HAP-1 (cell line): ENCODE data around the gene KRTDAP.
A peak's percentile ranks its signal among the peaks of the same experiment; 100 is the strongest.
"Not testable (repeated sequence)": the region's sequence is repeated elsewhere in the genome, so short reads cannot be mapped to it uniquely, and the experiment has no call there.

Experiments
- DNase-seq, 2 experiments: peaks; one replicate each; pipeline ENCODE4 v3.0.0-alpha.2; 2016 to 2020; ENCODE audit warnings: low spot score in 2 of 2
- H3K27me3 ChIP-seq: fragments of 250-450 bp; sonication (Bioruptor Pico); 2 replicates; pipeline ENCODE4 v1.5.1; 2020; ENCODE audit warnings: low read depth, mild to moderate bottlenecking, moderate library complexity
- H3K36me3 ChIP-seq: fragments of 250-450 bp; sonication (Bioruptor Pico); replicated peaks from 2 replicates; pipeline ENCODE4 v1.5.1; 2020; ENCODE audit warnings: mild to moderate bottlenecking
- H3K4me1 ChIP-seq: fragments of 250-450 bp; sonication (Bioruptor Pico); 2 replicates; pipeline ENCODE4 v1.5.1; 2020; ENCODE audit warnings: mild to moderate bottlenecking
- H3K4me3 ChIP-seq: fragments of 250-450 bp; sonication (Bioruptor Pico); 2 replicates; pipeline ENCODE4 v1.5.1; 2020; ENCODE audit warnings: mild to moderate bottlenecking, moderate library complexity
- H3K9me3 ChIP-seq: fragments of 250-450 bp; sonication (Bioruptor Pico); 2 replicates; pipeline ENCODE4 v1.5.1; 2020; ENCODE audit warnings: mild to moderate bottlenecking, moderate library complexity
- in situ Hi-C: fragments of 300-500 bp; cut with MboI; formaldehyde crosslinking; loops from 3 replicates; pipeline ENCODE4 v1.14.3; 2020; ENCODE audit warnings: low sequenced_read_pairs, inconsistent platforms, mixed read lengths

Gene KRTDAP

GRCh38 chr19:35486268-35486708 is 4.0 kb downstream of the KRTDAP start:
- Histone ChIP-seq H3K4me3 (no peak overlapping the region), H3K36me3 (no peaks in the 10 kb centered on the region), H3K27me3 (peaks cover 20% of the 10 kb centered on the region), H3K4me1 (no peaks in the 10 kb centered on the region), H3K9me3 (no peaks in the 10 kb centered on the region)
- DNase-seq: no peak
- in situ Hi-C loops: no loop called here

- in situ Hi-C loops: no loop called here
- peaks cover 13% of the 10 kb centered on the region for H3K27me3 ChIP-seq
- no peak overlapping the region for H3K4me3 ChIP-seq
- no peaks in the 10 kb centered on the region for H3K36me3 ChIP-seq
- H3K4me1 ChIP-seq: no peaks in the 10 kb centered on the region
- H3K9me3 ChIP-seq: no peaks in the 10 kb centered on the region
- no peak for DNase-seq
Measured at GRCh38 chr19:35484252-35485036, 5.8 kb downstream of the KRTDAP start.

- DNase-seq: no peak
- H3K4me3 ChIP-seq: no peak overlapping the region
- no peaks in the 10 kb centered on the region for H3K4me1 ChIP-seq
- no peaks in the 10 kb centered on the region for H3K9me3 ChIP-seq
- peaks cover 16% of the 10 kb centered on the region for H3K27me3 ChIP-seq
- H3K36me3 ChIP-seq: no peaks in the 10 kb centered on the region
- in situ Hi-C loops: no loop called here
Measured at GRCh38 chr19:35483089-35483488, 7.2 kb downstream of the KRTDAP start.

- H3K36me3 ChIP-seq: no peaks in the 10 kb centered on the region
- in situ Hi-C loops: no loop called here
- H3K4me3 ChIP-seq: no peak overlapping the region
- no peak for DNase-seq
- 0 out of 2 replicates have a peak, but pooled peaks cover 5% of the 10 kb centered on the region for H3K27me3 ChIP-seq
- H3K9me3 ChIP-seq: no peaks in the 10 kb centered on the region
- H3K4me1 ChIP-seq: no peaks in the 10 kb centered on the region
Measured at GRCh38 chr19:35478794-35479677, 11.2 kb downstream of the KRTDAP start.

- in situ Hi-C loops: no loop called here
- peak in 1 of 2 experiments; percentile 23 for DNase-seq
- Histone ChIP-seq H3K4me3 (no peak overlapping the region), H3K27me3 (0 out of 2 replicates have a peak, but pooled peaks cover 5% of the 10 kb centered on the region), H3K36me3 (no peaks in the 10 kb centered on the region), H3K4me1 (peaks cover 5% of the 10 kb centered on the region), H3K9me3 (no peaks in the 10 kb centered on the region)
Measured at GRCh38 chr19:35476149-35476548, 14.1 kb downstream of the KRTDAP start.

- H3K36me3 ChIP-seq, H3K27me3 ChIP-seq, H3K4me3 ChIP-seq, in situ Hi-C loops, DNase-seq, H3K9me3 ChIP-seq: not testable (repeated sequence)
- peaks cover 11% of the 10 kb centered on the region for H3K4me1 ChIP-seq
Measured at GRCh38 chr19:35474594-35474993, 15.7 kb downstream of the KRTDAP start.

- no peaks in the 10 kb centered on the region for H3K36me3 ChIP-seq
- in situ Hi-C loops: no loop called here
- no peak overlapping the region for H3K4me3 ChIP-seq
- no peak for DNase-seq
- H3K4me1 ChIP-seq: peaks cover 11% of the 10 kb centered on the region
- no peaks in the 10 kb centered on the region for H3K27me3 ChIP-seq
- no peaks in the 10 kb centered on the region for H3K9me3 ChIP-seq
Measured at GRCh38 chr19:35474104-35474503, 16.2 kb downstream of the KRTDAP start.

GRCh38 chr19:35471946-35472345 is 18.3 kb downstream of the KRTDAP start:
- Histone ChIP-seq H3K9me3 (no peaks in the 10 kb centered on the region), H3K36me3 (no peaks in the 10 kb centered on the region), H3K4me1 (peaks cover 11% of the 10 kb centered on the region), H3K27me3 (peaks cover 8% of the 10 kb centered on the region; the same call in 1 of the 2 replicates), H3K4me3 (no peak overlapping the region)
- in situ Hi-C loops: no loop called here
- no peak for DNase-seq

GRCh38 chr19:35471075-35471474 is 19.2 kb downstream of the KRTDAP start:
- in situ Hi-C loops, H3K4me3 ChIP-seq, H3K36me3 ChIP-seq, H3K9me3 ChIP-seq: not testable (repeated sequence)
- peaks cover 13% of the 10 kb centered on the region; the same call in 1 of the 2 replicates for H3K27me3 ChIP-seq
- H3K4me1 ChIP-seq: peaks cover 11% of the 10 kb centered on the region
- DNase-seq: peak in 1 of 2 experiments; percentile 3

GRCh38 chr19:35470128-35470527 is 20.1 kb downstream of the KRTDAP start:
- no peaks in the 10 kb centered on the region for H3K36me3 ChIP-seq
- in situ Hi-C loops: no loop called here
- H3K4me3 ChIP-seq: no peak overlapping the region
- H3K9me3 ChIP-seq: no peaks in the 10 kb centered on the region
- H3K4me1 ChIP-seq: peaks cover 11% of the 10 kb centered on the region
- H3K27me3 ChIP-seq: peaks cover 17% of the 10 kb centered on the region; the same call in 1 of the 2 replicates
- DNase-seq: no peak

GRCh38 chr19:35468637-35469036 is 21.6 kb downstream of the KRTDAP start:
- Histone ChIP-seq H3K4me1 (peaks cover 11% of the 10 kb centered on the region), H3K27me3 (peaks cover 21% of the 10 kb centered on the region), H3K4me3 (no peak overlapping the region), H3K9me3 (no peaks in the 10 kb centered on the region), H3K36me3 (no peaks in the 10 kb centered on the region)
- no peak for DNase-seq
- in situ Hi-C loops: no loop called here

- DNase-seq: no peak
- no peaks in the 10 kb centered on the region for H3K9me3 ChIP-seq
- H3K36me3 ChIP-seq: no peaks in the 10 kb centered on the region
- H3K27me3 ChIP-seq: peaks cover 24% of the 10 kb centered on the region
- H3K4me3 ChIP-seq: no peak overlapping the region
- H3K4me1 ChIP-seq: peaks cover 7% of the 10 kb centered on the region
- in situ Hi-C loops: no loop called here
Measured at GRCh38 chr19:35466259-35466658, 24.0 kb downstream of the KRTDAP start.

GRCh38 chr19:35462956-35463355 is 27.3 kb downstream of the KRTDAP start:
- in situ Hi-C loops, H3K36me3 ChIP-seq, H3K4me3 ChIP-seq, H3K4me1 ChIP-seq, DNase-seq, H3K9me3 ChIP-seq: not testable (repeated sequence)
- peaks cover 19% of the 10 kb centered on the region for H3K27me3 ChIP-seq

GRCh38 chr19:35462476-35462953 is 27.7 kb downstream of the KRTDAP start:
- Histone ChIP-seq H3K9me3 (no peaks in the 10 kb centered on the region), H3K27me3 (peaks cover 18% of the 10 kb centered on the region), H3K4me1 (no peaks in the 10 kb centered on the region), H3K36me3 (no peaks in the 10 kb centered on the region), H3K4me3 (no peak overlapping the region)
- in situ Hi-C loops: no loop called here
- DNase-seq: no peak
